SKM-1 treated with dmso at 0.1 percent for 144 hours (cell line): ENCODE measurements around the gene SULT2B1.

Experiments used
- DNase-seq: peaks from one replicate; lab custom pipeline; 2025; ENCODE audit not compliant: unreplicated experiment; lab: John Stamatoyannopoulos, UW

The SULT2B1 gene

DNA sequence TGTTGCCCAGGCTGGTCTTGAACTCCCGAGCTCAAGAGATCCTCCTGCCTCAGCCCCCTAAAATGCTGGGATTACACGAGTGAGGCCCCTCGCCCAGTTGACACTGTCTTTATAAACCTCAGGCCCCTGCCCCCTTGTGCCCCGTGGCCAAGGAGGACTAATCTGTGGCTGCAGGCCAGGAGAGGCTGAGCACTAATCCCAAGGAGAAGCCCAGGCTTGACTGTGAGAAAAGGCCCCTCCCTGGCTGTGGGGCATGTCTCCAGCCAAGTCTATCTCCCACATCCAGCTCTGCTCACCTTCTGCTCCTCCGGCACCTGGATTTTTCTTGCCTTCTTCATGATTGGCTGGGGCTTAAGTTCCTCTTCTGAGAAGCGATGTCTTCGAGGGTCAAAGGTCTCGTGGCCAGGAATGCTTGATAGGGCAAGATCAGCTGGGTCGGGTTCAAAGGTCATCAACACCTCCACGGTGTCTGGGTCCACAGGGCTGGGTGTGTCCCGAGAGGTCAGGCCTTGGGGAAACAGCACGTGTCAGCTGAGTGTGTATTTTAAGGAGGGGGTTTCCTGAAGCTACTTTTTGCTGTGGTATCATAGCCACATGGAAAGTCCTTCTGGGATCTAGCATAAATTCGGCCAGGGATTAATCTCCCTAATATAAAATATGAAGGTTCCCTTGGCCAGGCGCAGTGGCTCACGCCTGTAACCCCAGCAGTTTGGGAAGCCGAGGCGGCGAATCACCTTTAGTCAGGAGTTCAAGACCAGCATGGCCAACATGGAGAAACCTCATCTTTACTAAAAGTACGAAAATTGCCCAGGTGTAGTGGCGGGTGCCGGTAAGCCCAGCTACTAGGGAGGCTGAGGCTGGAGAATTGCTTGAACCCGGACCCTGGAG lies 81.4 kb downstream of the SULT2B1 start:
- DNase-seq = no peak

DNA sequence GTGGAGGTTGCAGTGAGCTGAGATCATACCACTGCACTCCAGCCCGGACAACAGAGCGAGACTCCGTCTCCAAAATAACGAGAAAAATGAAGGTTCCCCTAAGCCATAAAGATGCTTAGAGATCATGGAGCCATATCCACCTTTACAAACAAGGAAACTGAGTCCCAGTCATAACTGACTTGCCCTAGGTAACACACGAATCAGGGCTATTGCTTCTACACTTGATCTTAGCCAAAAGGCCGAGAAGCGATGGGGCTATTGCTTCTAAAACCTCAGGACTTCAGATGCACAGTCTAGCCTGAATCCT lies 82.0 kb downstream of the SULT2B1 start:
- no peak for DNase-seq

DNA sequence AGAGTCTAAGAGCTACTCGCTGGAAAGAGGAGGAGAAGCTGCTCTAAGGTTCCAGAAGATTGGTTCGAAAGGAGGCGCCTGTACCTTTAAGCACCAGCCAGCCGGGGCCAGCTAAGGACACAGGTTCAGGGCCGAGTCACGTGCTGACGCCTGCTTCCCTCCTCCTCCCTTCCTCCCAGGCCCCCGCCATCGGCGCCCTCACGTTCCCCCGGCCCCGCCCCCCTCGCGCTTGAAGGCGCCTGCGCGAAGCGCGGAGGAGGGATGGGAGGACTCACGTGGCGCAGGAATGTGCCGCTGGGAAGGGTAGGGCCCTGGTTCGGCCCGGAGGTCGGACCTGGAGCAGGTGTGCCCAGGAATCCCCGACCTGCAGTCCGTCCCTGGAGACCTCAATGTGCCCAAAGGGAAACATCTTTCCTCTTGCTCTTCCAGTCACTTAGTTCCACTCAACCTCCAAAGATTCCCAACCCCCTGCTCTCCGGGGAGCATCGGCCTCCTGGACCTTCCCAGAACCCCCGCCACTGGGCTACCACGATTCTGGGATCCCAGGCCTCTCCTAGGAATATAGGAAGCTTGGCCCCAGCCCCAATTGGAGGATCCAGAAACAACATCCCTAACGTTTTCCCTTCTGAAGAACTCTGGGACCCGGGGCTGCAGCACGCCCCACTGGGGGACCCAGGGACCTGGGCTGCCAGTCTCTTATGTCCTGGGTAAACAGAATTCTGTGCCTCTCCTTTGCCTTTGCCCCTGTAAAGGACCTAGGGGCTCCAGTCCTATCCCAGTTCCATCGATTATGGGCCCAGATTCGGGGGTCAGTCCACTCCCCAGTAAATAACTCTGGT lies 82.7 kb downstream of the SULT2B1 start:
- peak; percentile 87 for DNase-seq

DNA sequence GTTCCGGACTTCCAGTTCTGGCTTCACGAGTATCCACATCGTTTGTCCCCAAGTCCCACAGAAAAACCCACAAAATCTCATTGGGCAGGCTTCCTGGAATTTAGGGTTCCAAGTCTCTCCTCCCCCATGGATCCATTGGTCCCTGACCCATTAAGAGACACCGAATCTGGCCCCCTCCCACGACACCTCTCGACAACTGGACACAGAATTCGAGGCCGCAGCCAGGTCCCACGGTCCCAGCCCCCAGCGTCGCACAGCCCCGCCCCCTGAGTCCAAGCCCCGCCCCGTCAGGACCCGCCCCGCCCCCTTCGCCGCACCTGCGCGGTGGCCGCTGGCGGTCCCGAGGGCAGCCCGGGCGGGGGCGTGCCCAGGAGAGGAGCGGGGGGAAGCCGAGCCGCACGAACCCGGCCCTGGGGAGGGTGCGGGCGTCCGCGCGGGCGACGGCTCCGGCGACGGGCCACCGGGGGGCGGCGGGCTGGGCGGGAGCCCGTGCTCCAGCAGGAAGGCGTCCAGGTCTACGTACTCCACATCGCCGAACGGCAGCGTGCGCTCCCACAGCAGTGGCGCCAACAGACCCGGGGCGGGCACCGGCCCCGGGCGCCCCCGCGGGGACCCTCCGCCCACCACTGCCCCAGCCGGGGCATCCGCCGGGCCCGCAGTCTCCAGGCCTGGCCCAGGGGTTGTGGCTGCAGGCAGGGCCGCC lies 83.4 kb downstream of the SULT2B1 start:
- no peak for DNase-seq

DNA sequence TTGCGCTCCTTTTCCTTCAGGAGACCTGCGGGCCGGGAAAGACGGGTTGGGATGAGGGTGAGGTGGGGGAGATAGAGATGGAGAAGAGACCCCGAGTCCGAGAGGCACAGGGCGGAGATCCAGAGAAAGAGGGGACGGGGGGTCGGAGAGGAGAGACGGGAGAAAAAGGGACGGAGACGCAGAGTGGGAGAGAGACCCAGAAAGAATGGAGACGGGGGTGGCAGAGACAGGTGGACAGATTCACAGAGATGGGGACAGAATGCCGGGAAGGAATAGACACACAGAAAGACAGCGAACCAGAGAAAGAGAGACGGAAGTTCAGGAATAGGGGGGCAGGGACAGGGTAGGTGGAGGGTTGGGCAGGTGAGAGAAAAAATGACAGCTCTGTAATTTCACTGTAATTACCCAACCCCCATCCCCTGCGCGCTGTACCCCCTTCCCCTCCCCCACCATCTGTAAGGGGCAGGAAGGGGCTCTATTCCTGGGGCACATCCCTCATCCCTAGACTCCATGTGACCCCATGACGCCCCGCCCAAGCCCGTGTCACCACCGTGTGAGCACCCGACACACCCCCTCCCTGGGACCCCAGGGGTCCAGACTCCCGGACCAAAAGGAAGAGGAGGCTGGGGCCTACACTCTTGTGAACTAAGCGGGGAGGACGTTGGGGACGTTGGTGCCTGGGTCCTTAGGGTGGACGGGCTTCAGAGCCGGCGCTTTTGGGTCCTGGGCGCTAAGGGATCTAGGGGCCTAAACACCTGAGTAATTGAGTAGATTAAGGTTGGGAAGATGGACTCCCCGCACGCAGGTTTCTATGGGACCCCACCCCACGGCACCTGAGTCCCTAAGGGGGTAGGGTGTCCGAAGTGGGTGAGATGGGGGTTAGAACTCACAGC lies 84.2 kb downstream of the SULT2B1 start:
- DNase-seq = no peak

DNA sequence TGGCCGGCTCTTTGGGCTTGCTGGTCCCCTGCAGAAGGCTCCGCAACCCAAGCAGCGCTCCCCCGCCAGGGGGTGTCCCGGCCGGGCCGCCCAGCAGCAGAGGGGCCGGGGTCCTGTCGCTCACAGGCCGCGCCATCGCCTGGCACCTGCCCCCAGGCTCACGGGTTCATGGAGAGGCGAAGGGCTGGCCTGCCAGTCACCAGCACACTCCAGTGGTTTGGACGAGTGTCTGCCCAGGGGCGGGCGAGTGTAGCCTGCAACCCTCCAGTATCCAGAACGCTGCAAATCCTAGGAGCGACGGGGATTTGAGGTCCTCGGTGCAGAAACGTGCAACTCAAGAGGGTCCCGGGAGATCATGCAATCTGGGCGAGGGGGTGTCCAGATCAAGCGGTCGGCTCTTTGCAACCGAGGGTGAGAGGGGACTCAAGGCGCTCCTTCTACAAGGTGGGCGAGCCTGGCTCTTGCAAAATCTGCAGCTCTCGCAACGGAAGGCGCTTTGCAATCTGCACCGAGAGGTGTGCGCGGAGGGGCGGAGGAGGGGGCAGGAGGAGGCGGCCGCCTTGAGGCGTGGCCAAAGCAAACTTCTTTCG lies 85.0 kb downstream of the SULT2B1 start, which contains the start of gene DBP:
Gene DBP, minus strand, starts transcription at position 521 of the 590 bp plus-strand sequence. Its CDS starts 385 bp downstream, at position 136.
- no peak for DNase-seq

DNA sequence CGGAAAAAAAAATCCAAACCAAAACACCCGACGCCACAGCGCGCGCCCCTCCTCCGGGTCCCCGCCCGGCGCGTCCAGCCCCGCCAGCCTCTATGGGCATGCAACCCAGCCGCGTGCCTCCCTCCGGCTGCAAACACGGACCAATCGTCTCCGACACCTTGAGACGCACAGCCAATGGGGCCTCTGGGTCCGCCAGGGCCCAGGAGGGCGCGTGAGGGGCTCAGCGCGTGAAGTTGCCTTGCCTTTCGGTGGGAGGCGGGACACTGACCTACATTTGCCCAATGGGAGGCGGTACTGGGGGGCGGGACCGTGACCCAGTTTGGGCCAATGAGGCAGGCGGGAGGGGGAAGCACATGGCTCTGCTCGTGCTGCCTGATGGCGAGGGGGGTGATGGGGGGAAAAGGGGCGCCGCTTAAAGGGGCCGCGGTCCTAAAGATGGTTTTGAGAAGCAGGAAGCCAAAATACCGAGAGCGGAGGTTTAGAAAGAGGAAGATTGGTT lies 85.5 kb downstream of the SULT2B1 start:
- DNase-seq = peak; percentile 86

DNA sequence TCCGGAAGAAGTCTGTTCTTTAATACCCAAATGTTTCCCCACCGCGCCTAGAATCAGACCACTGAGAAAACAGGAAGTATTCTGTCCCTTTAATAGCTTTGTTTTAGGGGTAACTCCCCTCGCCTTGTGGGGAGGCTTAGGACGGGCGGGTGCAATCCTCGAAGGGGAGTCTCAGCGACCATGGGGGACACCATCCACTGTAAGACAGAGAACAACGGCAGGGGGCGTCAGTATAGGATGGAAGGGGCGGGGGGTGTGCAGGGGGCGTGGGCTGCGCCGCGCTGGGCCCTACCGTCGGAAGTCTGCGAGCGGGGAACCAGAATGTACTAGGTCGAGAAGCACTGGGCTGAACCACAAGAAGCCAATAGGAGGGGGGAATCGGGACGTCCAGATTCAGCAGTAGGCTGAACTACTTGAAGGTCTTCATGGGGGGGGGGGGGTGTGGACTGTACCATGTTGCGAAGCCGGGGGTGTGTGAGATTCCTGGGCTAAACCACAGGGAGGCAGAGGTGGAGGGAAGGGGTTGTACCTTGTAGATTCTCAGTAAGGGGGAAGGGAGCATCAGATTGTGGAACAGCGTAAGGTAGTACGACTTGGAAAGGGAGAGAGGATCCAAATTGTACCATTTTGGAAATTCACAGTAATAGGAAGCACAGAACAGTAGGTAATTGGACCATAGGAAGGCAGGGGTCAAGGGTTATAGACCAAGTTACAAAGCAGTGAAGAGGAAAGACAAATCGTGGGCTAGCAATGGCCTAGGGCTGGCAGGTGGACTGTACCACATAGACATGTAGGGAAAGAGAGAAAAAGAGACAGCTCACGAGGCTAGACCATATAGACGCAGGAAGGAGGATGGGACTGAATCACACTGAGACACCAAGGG lies 86.2 kb downstream of the SULT2B1 start:
- peak; percentile 46 for DNase-seq

DNA sequence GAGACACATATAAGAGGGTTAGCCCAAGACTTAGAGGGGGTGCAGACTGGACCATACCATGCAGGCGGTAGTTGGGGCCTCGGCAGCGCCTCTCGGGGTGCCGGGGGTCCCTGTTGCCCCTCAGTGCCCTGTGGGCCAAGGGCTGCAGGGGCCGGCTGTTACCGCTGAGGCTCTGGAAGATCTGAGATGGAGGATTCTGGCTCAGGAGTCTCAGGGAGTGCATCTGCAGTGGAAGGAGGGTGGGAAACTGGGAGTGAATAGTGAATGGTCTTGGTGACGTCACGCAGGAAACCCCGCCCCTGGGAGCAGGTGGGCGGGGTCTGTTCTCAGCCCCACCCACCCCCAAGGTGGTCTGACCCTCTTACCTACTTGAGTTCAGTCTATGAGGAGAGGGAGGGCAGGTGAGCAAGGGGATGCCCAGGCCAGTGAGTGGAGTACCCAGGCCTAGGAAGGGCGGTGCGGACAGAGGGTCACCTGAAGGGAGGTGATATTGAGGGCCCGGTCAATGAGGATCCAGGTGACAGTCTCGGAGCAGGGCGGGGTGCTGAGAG lies 86.9 kb downstream of the SULT2B1 start:
- no peak for DNase-seq

DNA sequence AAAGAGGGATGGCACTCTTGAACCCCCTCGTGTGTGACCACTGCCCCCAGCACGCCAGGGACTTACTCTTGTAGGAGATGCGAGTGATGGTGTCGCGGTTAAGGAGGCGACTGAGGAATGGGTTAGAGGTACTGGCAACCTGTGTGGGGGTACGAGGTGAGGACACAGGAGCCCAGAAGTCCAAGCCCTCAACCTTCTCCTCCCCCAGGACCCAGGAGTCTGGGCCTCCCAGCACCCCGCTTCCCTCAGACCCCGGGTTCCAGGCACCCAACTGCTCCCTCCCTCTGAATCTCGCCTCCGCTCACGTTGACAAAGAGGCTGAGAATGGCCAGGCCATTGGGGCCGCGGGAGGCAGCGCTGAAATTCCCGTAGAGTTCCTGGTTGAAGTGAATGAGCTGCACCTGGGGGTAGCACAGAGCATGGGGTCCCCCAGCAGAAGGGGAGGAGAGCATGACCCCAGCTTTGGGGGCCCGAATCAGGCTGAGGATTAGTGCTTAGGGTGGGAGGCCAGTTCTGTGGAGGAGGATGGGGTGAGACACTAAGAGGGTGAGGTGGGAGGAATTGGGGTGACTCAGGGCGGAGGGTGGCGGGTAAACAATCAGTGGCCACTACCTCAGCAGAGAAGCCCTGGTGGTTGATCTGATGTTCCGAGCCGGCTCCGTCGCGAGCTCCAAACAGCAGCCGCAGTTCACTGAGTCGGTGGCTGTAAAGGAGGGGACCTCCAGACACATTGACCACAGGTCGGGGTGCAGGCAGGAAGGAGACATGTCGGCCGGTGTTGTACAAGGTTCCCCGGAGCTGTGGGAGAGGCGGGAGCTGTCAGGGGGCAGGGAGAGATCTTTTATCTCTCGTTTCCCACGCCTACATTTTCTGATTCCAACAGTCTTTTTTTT lies 87.8 kb downstream of the SULT2B1 start:
- no peak for DNase-seq

DNA sequence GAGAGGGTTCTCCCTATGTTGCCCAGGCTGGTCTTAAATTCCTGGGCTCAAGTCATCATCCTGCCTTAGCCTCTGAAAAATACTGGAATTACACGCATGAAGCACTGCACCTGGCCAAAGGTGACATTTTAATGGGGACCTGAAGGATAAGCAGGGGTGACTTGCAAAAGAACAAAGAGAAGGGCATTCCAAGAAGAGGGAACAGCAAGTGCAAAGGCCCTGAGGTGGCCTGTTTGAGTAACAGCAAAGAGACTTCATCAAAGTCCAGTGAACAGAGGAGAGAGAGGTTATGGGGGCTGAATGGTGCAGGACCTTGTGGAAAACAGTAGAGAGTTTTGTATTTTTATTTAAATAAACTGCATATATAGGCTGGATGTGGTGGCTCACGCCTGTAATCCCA lies 89.9 kb downstream of the SULT2B1 start:
- no peak for DNase-seq

DNA sequence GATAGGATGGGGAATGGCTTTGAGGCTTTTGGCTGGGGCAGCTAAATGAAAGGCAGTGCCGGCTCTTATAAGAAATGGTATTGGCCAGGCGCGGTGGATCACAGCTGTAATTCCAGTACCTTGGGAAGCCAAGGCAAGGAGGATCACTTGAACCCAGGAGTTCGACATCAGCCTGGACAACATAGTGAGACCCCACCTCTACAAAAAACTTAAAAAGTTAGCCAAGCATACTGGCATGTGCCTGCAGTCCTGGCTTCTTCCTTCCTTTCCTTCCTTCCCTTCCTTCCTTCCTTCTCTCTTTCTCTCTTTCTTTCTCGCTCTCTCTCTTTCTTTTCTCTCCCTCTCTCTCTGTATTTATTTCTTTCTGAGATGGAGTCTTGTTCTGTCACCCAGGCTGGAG lies 90.9 kb downstream of the SULT2B1 start:
- DNase-seq = no peak

DNA sequence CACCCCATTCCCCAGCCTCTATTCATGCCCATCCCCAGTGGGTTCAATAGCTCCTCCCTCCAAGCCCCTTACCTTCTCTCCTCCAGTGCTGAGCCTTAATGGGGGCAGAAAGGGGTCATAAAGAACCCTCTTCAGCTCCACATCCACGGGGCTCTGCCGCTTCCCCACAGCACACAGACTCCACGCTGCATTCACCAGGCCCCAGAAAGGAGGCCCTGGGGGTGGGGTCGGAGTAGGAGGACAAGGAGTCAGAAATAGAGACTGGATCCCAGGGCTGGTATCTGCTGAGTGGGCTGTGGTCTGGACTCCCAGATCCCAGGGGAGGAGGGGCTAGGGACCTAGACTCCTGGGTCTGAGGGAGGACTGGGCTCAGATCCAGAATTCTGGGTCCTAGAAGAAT lies 92.4 kb downstream of the SULT2B1 start:
- no peak for DNase-seq

DNA sequence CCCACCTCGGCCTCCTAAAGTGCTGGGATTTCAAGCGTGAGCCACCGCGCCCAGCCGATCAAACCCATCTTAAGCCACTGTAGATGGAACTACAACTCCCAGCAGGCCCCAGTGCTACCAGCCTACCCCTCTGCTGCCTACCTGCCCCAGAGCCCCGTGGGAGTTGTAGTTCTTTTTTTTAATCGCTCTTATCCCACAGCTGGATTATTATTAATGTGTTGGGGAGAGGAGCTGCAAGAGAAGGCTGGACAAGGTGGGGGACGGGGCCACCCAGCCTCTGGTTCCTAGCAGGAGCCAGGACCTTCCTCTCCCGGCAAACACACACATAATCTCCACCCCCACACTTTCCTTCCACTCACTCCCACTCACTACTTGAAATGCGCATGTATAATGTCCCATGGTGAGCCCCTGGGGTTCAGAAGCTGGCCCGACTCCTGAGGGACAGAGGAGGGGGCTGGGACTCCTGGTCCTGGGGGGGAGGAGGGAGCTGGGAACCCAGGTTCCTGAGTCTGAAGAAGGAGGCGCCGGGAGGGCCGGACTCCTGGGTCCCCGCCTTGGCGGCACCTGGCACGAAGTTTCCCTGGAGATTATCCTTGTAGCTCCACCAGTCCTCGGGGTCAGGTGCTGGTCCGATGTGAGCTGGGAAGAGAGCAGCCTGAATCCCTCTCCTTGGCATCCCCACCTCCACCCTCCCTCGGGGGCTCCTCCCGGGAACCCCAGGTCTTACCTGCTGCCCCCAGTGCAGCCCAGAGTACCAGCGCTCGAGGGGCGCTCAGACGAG lies 93.1 kb downstream of the SULT2B1 start:
- no peak for DNase-seq

DNA sequence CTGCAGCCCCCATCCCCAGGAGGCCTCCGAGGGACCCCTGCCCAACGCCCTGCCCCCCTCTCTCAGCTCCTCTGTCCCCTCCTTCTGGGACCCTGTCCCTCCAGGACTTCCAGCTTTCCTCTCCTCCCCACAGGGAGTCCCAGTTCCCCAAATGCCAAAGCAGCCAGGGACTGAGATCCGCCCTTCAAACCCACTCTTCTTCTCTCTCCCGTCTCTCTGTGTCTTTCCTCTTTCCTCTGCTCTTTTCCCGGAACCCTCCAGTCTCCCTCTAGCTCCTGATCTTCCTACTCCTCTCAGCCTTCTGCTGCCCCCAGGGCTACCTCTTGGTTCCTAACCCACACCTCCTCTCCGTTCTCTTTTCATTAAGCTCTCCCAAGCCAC lies 93.6 kb downstream of the SULT2B1 start:
- no peak for DNase-seq

DNA sequence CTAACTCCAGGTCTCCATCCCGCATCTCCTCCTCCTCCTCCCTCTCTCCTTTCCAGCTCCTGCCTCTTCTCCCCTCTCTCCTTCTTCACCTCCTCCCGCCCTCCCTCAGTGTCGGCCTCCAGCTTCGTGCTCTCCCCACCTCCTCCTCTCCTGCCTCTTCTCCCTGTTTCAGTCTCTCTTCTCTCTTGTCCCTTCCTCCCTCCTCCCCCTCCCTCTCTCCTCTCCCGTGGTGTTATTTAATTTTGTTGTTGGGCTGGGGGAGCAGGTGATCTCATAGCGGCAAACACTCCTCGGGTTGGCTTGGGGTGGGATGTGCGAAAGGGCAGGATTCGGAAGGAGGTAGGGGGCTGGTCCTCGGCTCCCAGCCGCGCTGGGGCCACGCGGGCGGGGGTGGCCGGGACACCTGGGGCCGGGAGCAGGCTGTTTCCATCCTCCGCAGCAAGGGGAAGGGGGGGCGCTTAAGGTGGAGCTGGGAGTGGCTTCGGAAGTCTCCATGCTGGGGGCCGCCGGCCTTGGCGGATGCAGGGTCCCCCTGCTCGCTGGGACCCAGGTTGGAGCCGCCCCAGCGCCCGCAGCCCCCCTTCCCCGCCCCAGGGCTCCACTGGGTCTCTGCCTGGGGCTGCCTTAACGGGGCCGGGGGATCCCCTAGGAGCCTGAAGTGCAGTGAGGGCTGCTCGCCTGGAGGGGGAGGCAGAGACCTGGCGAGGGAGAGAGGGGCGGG lies 94.2 kb downstream of the SULT2B1 start, which contains the start of gene CA11:
Gene CA11, minus strand, starts transcription at position 187 of the 721 bp plus-strand sequence. CDS start 555 bp downstream, outside the sequence.
- DNase-seq = peak; percentile 67
